Ectodermal cell (in vitro differentiated cells): Measurements from ENCODE around the gene PPARG.

ENCODE experiments used
- H3K27ac ChIP-seq: 2 replicates; pipeline ENCODE4 v1.7.0; 2013; ENCODE audit warnings: mild to moderate bottlenecking, low read depth, low read length; ENCODE audit not compliant: insufficient read depth, poor library complexity, severe bottlenecking
- H3K27me3 ChIP-seq: 2 replicates; pipeline ENCODE4 v1.7.0; 2013; ENCODE audit warnings: mild to moderate bottlenecking, low read length; ENCODE audit not compliant: insufficient read depth, control insufficient read depth, poor library complexity, severe bottlenecking
- H3K36me3 ChIP-seq: one replicate; pipeline ENCODE4 v1.7.0; 2013; ENCODE audit warnings: low read length; ENCODE audit not compliant: control insufficient read depth, insufficient read depth
- H3K4me1 ChIP-seq: one replicate; pipeline ENCODE4 v1.7.0; 2013; ENCODE audit warnings: low read length; ENCODE audit not compliant: control insufficient read depth, insufficient read depth
- H3K4me3 ChIP-seq: 2 replicates; pipeline ENCODE4 v1.7.0; 2013; ENCODE audit warnings: low read depth, low read length, control low read depth; ENCODE audit not compliant: insufficient read depth
- H3K9me3 ChIP-seq: 2 replicates; pipeline ENCODE4 v1.7.0; 2013; ENCODE audit warnings: mild to moderate bottlenecking, low read length, moderate library complexity; ENCODE audit not compliant: control insufficient read depth
- WGBS, 2 experiments: methylation state at CpG; one replicate each; pipeline ENCODE4 v1.1.7; 2013; ENCODE audit warnings: missing lambda C conversion rate in 2 of 2; 5-methylcytosine and 5-hydroxymethylcytosine counted together

PPARG gene

DNA sequence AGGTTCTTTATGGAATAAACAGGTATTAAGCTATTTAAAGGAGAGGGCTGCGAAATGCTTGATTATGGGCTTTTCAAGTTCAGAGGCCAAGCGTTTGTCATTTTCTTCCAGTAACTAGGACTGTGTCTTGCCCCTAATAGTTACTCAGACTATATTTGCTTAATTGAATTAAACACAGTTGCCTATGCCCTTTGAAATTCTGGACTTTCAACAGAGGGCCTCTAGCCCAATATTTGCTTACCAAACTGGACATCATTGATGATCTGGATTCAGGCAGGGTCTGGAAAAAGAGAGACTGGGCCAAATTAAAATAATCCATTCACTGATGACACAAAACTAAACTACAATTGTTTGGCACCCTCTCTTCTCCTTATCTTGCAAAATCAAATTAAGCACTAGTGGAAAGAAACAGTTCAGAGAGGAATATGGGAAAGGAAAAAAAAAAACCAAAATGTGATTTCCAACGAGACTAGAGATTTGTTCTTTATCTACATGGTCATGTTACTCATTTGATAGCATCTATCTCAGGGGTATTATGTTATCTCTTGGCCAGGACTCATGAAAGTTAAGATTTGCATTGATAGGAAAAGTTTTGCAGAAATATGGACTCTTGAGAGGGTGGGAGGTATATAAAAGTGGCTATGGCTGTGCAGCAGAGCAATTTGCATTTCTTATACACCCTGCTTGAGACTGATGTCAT, 120.3 kb downstream of the PPARG start:
- no peaks in the 10 kb centered on the region for H3K9me3 ChIP-seq
- H3K27me3 ChIP-seq, result no peaks in the 10 kb centered on the region
- no peak overlapping the region for H3K27ac ChIP-seq
- no peak overlapping the region for H3K4me3 ChIP-seq
- H3K36me3 ChIP-seq, result no peaks in the 10 kb centered on the region
- no peaks in the 10 kb centered on the region for H3K4me1 ChIP-seq
- 91 to 94% methylated on average over 3 of the region's 3 CpGs for WGBS, 2 experiments

- Histone ChIP-seq H3K4me1 (no peaks in the 10 kb centered on the region), H3K27me3 (no peaks in the 10 kb centered on the region), H3K36me3 (no peaks in the 10 kb centered on the region), H3K9me3 (no peaks in the 10 kb centered on the region), H3K4me3 (no peak overlapping the region), H3K27ac (no peak overlapping the region)
- 93 to 95% methylated on average over 11 of the region's 11 CpGs for WGBS, 2 experiments
These were observed 121.1 kb downstream of the PPARG start for GRCh38 chr3:12409684-12410596.

DNA sequence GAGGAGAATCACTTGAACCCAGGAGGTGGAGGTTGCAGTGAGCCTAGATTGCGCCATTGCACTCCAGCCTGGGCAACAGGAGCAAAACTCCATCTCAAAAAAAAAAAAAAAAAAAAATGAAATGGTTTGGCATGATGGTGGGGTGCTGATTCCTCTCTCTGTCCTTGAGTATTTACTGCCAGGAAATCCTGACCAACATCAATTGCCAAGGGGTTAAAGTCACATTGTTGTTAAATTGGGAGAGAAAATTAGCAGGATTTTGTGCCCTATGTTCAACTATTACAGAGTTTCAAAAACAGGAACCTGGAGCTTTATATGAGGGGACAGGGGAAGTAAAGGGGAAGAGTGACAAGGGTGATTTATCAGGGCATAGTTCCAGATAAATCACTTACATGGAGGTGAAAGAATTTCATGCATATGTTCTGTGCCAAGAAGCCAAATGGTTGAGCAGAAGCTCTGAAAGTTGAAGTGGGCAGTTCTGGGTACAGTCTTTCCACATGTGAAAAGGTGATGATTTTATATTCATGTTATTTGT, 124.9 kb downstream of the PPARG start:
- Histone ChIP-seq H3K9me3 (no peaks in the 10 kb centered on the region), H3K4me1 (no peaks in the 10 kb centered on the region), H3K27me3 (no peaks in the 10 kb centered on the region), H3K4me3 (no peak overlapping the region), H3K36me3 (no peaks in the 10 kb centered on the region), H3K27ac (no peak overlapping the region)
- WGBS, 2 experiments, result 80 to 83% methylated on average over 1 of the region's 1 CpG

GRCh38 chr3:12415014-12415680, 126.3 kb downstream of the PPARG start:
- Histone ChIP-seq H3K36me3 (no peaks in the 10 kb centered on the region), H3K27ac (no peak overlapping the region), H3K27me3 (no peaks in the 10 kb centered on the region), H3K4me1 (no peaks in the 10 kb centered on the region), H3K4me3 (no peak overlapping the region), H3K9me3 (no peaks in the 10 kb centered on the region)
- WGBS, 2 experiments, result 88 to 97% methylated on average over 4 of the region's 4 CpGs

DNA sequence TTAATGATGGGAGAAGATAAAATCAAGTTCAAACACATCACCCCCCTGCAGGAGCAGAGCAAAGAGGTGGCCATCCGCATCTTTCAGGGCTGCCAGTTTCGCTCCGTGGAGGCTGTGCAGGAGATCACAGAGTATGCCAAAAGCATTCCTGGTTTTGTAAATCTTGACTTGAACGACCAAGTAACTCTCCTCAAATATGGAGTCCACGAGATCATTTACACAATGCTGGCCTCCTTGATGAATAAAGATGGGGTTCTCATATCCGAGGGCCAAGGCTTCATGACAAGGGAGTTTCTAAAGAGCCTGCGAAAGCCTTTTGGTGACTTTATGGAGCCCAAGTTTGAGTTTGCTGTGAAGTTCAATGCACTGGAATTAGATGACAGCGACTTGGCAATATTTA, 127.9 kb downstream of the PPARG start:
- Histone ChIP-seq H3K4me1 (no peaks in the 10 kb centered on the region), H3K36me3 (no peaks in the 10 kb centered on the region), H3K4me3 (no peak overlapping the region), H3K9me3 (no peaks in the 10 kb centered on the region), H3K27me3 (no peaks in the 10 kb centered on the region), H3K27ac (no peak overlapping the region)
- WGBS, 2 experiments, result 95% methylated on average over 8 of the region's 8 CpGs

DNA sequence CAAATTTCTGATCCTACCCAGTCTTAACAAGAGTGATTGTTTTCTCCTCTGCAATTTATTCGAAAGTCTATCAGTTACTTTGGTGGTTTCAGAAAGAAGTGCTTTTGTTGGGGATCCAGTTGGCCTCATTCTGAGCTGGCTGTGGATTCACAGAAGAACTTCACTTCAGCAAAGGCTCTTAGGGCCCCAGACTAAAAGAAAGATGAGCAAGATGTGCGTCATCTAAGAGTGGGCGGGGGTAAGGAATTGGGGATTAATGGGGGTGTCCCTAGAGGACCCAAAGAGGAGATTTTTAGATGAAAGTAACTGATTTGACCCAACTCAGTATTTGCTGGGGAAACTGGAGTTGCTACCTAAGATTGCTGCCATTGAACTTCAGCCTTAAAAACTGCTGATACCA, 131.5 kb downstream of the PPARG start:
- Histone ChIP-seq H3K4me1 (no peaks in the 10 kb centered on the region), H3K27me3 (no peaks in the 10 kb centered on the region)

DNA sequence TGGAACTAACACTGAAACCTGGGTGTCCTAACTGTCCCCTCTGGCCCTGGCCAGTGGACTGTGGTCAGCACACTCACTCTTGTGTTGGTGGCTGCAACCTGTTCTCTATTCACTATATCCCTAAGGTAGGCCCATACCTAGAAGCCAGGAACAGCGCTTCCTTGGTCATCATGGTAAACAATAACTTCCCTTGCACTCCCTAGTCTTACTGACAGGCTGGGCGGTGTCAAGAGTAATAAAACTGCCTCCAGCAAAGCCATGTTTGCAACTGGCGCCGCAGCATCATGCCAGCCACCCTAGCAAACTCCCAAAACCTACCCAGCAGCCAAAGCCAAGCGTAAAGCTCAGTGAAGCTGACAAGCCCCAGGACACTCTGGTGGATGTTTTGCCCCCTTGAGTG, 132.3 kb downstream of the PPARG start:
- Histone ChIP-seq H3K4me1 (peaks cover under 1% of the 10 kb centered on the region), H3K36me3 (no peaks in the 10 kb centered on the region), H3K9me3 (no peaks in the 10 kb centered on the region), H3K27ac (no peak overlapping the region), H3K27me3 (no peaks in the 10 kb centered on the region), H3K4me3 (no peak overlapping the region)
- 94 to 96% methylated on average over 5 of the region's 5 CpGs for WGBS, 2 experiments

More for the DNA sequence above, 131.5 kb downstream of the PPARG start:
- Histone ChIP-seq H3K36me3 (no peaks in the 10 kb centered on the region), H3K9me3 (no peaks in the 10 kb centered on the region), H3K27ac (no peak overlapping the region), H3K4me3 (no peak overlapping the region)
- 96 to 97% methylated on average over 3 of the region's 3 CpGs for WGBS, 2 experiments

DNA sequence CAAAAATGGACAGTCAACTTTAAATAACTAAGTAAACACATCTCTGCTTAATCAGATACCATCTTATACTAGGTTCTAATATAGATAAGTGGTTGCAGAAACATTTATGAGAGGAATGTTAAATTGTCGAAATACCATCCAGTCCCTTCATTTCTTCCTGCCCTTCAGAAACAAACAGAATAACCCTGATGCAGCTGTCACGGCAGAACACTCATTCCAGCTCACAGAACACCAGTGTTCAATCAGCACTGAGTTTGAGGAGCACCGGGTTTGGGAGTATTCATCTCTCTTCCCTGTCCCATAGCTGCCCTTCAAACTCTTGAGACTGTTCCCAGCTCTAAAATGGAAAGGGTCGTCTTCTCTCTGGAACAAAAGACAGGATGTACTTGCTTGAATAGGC, 134.3 kb downstream of the PPARG start:
- 82 to 83% methylated on average over 4 of the region's 4 CpGs for WGBS, 2 experiments
- Histone ChIP-seq H3K9me3 (no peaks in the 10 kb centered on the region), H3K27ac (no peak overlapping the region), H3K36me3 (no peaks in the 10 kb centered on the region), H3K4me3 (no peak overlapping the region), H3K4me1 (peaks cover 5% of the 10 kb centered on the region), H3K27me3 (no peaks in the 10 kb centered on the region)

- Histone ChIP-seq H3K4me3 (no peak overlapping the region), H3K9me3 (no peaks in the 10 kb centered on the region), H3K27me3 (no peaks in the 10 kb centered on the region), H3K27ac (no peak overlapping the region), H3K36me3 (no peaks in the 10 kb centered on the region), H3K4me1 (peaks cover 5% of the 10 kb centered on the region)
- 82 to 84% methylated on average over 4 of the region's 6 CpGs for whole genome bisulfite sequencing, 2 experiments
These were observed 135.2 kb downstream of the PPARG start for GRCh38 chr3:12423918-12424630.
